HuH-7 (cell line): ENCODE measurements around the gene TIMP1.

ENCODE experiments used
- DNase-seq: peaks from one replicate; pipeline ENCODE4 v3.0.0; 2011; ENCODE audit warnings: low spot score

Gene TIMP1

GRCh38 chrX:47605024-47605423, 22.8 kb downstream of the TIMP1 start:
- no peak for DNase-seq

GRCh38 chrX:47607091-47607490, 24.9 kb downstream of the TIMP1 start:
- no peak for DNase-seq

- no peak for DNase-seq
Measured at GRCh38 chrX:47608130-47608810, 26.0 kb downstream of the TIMP1 start.

GRCh38 chrX:47610511-47610910, 28.3 kb downstream of the TIMP1 start:
- no peak for DNase-seq

- no peak for DNase-seq
Measured at GRCh38 chrX:47611489-47611888, 29.3 kb downstream of the TIMP1 start.

GRCh38 chrX:47611926-47612325, 29.7 kb downstream of the TIMP1 start:
- DNase-seq: no peak

- no peak for DNase-seq
Measured at GRCh38 chrX:47612418-47612817, 30.2 kb downstream of the TIMP1 start.

- DNase-seq: no peak
Measured at GRCh38 chrX:47613082-47613481, 30.8 kb downstream of the TIMP1 start.

GRCh38 chrX:47614618-47615017, 32.4 kb downstream of the TIMP1 start:
- no peak for DNase-seq

- DNase-seq: no peak
Measured at GRCh38 chrX:47618923-47619485, 36.8 kb downstream of the TIMP1 start.

GRCh38 chrX:47619486-47620302, 37.5 kb downstream of the TIMP1 start, which contains the start of gene SYN1:
TSS of gene SYN1 (minus strand) at chrX:47619857. CDS start at chrX:47619728, 129 bp downstream.
- no peak for DNase-seq

GRCh38 chrX:47620303-47620685, 38.1 kb downstream of the TIMP1 start:
- no peak for DNase-seq

GRCh38 chrX:47621851-47622250, 39.6 kb downstream of the TIMP1 start:
- DNase-seq: no peak

- DNase-seq: no peak
Measured at GRCh38 chrX:47623540-47624027, 41.3 kb downstream of the TIMP1 start.

- no peak for DNase-seq
Measured at GRCh38 chrX:47625365-47625764, 43.1 kb downstream of the TIMP1 start.

GRCh38 chrX:47628982-47629381, 46.7 kb downstream of the TIMP1 start:
- DNase-seq: no peak

GRCh38 chrX:47629419-47630200, 47.4 kb downstream of the TIMP1 start, which contains the start of gene CFP:
TSS of gene CFP (minus strand) at chrX:47629930. CDS start at chrX:47629844, 86 bp downstream.
- no peak for DNase-seq

- no peak for DNase-seq
Measured at GRCh38 chrX:47631676-47632075, 49.4 kb downstream of the TIMP1 start.

- no peak for DNase-seq
Measured at GRCh38 chrX:47632666-47633065, 50.4 kb downstream of the TIMP1 start.

- DNase-seq: no peak
Measured at GRCh38 chrX:47633689-47634590, 51.7 kb downstream of the TIMP1 start.
